HepG2 (cell line): ENCODE measurements around the gene SLC6A5. TPM values are rescaled to one million over a fixed set of nuclear protein-coding genes. Genes with fewer than 3 reads are reported as not detected.

Source experiments
- ATAC-seq: fragments of 200-7000 bp; cut with Tn5 transposase; 3 replicates; pipeline ENCODE4 v1.9.1; 2020; ENCODE audit warnings: mild to moderate bottlenecking, moderate library complexity
- BruUV-seq: library from RNA; stranded (reverse); fragments of 400-500 nt; replicated peaks from 2 replicates; lab custom pipeline; 2021; lab: Mats Ljungman, UMichigan
- CTCF ChIA-PET: fragments of 300-600 bp; formaldehyde crosslinking; extraction: SDS; loops from one replicate; lab custom pipeline; 2021; ENCODE audit warnings: low total read pairs, inconsistent platforms, low intra/inter-chr PET ratio; lab: Yijun Ruan, JAX
- POLR2A ChIA-PET: fragments of 350-600 bp; sonication (Branson Sonifier 250); formaldehyde crosslinking; loops from one replicate; lab custom pipeline; 2020; ENCODE audit warnings: antibody characterized with exemption, inconsistent platforms; lab: Yijun Ruan, JAX
- DNase-seq: peaks from one replicate; pipeline ENCODE4 v3.0.0-alpha.2; 2015; ENCODE audit warnings: low spot score
- FAIRE-seq: peaks from 3 replicates; lab custom pipeline; 2011; peaks lifted over from hg19 to GRCh38; lab: Jason Lieb, UNC
- H2AFZ ChIP-seq: one replicate; pipeline ENCODE4 v1.6.1; 2011; ENCODE audit warnings: low read length, inconsistent platforms
- H3K27ac ChIP-seq: fragments of 300-600 bp; 3 replicates; pipeline ENCODE4 v1.8.0; 2011; ENCODE audit warnings: mixed run types, mild to moderate bottlenecking, mixed read lengths, low read length, inconsistent platforms; ENCODE audit not compliant: insufficient read depth; ENCODE audit errors: extremely low read length
- H3K27me3 ChIP-seq, 2 experiments: fragments of 200-600 bp in 1 of 2; 2 replicates in 1 of 2; 3 replicates in 1 of 2; pipeline versions ENCODE4 v1.6.0 to v1.8.0; 2011; ENCODE audit warnings: low read length in 2 of 2, mild to moderate bottlenecking in 2 of 2, moderate library complexity in 2 of 2, inconsistent platforms in 1 of 2; ENCODE audit not compliant: insufficient read depth in 2 of 2, control insufficient read depth in 1 of 2
- H3K36me3 ChIP-seq, 2 experiments: fragments of 200-600 bp in 1 of 2; replicated peaks in 1 of 2; 2 replicates in 1 of 2; 3 replicates in 1 of 2; pipeline versions ENCODE4 v1.5.1 to v1.8.0; 2011; ENCODE audit warnings: low read length in 2 of 2, inconsistent platforms in 1 of 2; ENCODE audit not compliant: insufficient read depth in 2 of 2, control insufficient read depth in 1 of 2
- H3K4me1 ChIP-seq: 2 replicates; pipeline ENCODE4 v1.5.1; 2012; ENCODE audit warnings: low read length, inconsistent platforms; ENCODE audit not compliant: insufficient read depth
- H3K4me2 ChIP-seq: 2 replicates; pipeline ENCODE4 v1.6.0; 2011; ENCODE audit warnings: low read depth, low read length, inconsistent platforms
- H3K4me3 ChIP-seq, 3 experiments: fragments of 200-600 bp in 1 of 3; sonication (generic), shearing (Covaris generic) in 1 of 3; replicated peaks in 1 of 3; 2 replicates each; pipeline ENCODE4 v1.5.1; 2011 to 2016; ENCODE audit warnings: low read length in 3 of 3, inconsistent platforms in 2 of 3, low read depth in 2 of 3, mild to moderate bottlenecking in 2 of 3, control low read depth in 1 of 3, mixed read lengths in 1 of 3; ENCODE audit not compliant: insufficient read depth in 1 of 3
- H3K79me2 ChIP-seq: one replicate; pipeline ENCODE4 v1.6.1; 2011; ENCODE audit warnings: low read length, inconsistent platforms; ENCODE audit not compliant: insufficient read depth
- H3K9ac ChIP-seq: 2 replicates; pipeline ENCODE4 v1.6.0; 2011; ENCODE audit warnings: mild to moderate bottlenecking, low read depth, low read length, inconsistent platforms; ENCODE audit not compliant: insufficient read depth
- H3K9me3 ChIP-seq: 2 replicates; pipeline ENCODE4 v1.5.1; 2012; ENCODE audit warnings: mild to moderate bottlenecking, low read length
- H4K20me1 ChIP-seq: 2 replicates; pipeline ENCODE4 v1.6.0; 2011; ENCODE audit warnings: inconsistent platforms, mild to moderate bottlenecking, low read length, moderate library complexity; ENCODE audit not compliant: insufficient read depth
- DNMT3B ChIP-seq: conservative IDR thresholded peaks from 2 replicates; pipeline ENCODE4 v1.6.1; 2016; ENCODE audit warnings: missing biosample characterization, control low read depth
- GABPA ChIP-seq, 2 experiments: IDR thresholded peaks; 2 replicates each; pipeline ENCODE4 v1.6.1; 2011 to 2016; ENCODE audit warnings: low read depth in 2 of 2, low read length in 1 of 2, missing biosample characterization in 1 of 2, missing genetic modification characterization in 1 of 2
- IKZF1 ChIP-seq: fragments of 450-650 bp; IDR thresholded peaks from 2 replicates; pipeline ENCODE4 v1.7.1; 2016
- JUND ChIP-seq: sonication (generic); formaldehyde crosslinking; IDR thresholded peaks from 2 replicates; pipeline ENCODE4 v1.8.0; 2022; ENCODE audit warnings: mild to moderate bottlenecking, missing genetic modification reagents
- NONO ChIP-seq, 2 experiments: fragments of 450-650 bp in 1 of 2; sonication (generic) in 1 of 2; formaldehyde crosslinking in 1 of 2; IDR thresholded peaks in 1 of 2; conservative IDR thresholded peaks in 1 of 2; 2 replicates each; pipeline versions ENCODE4 v1.6.1 to v1.8.0; 2017 to 2022; ENCODE audit warnings: mild to moderate bottlenecking in 1 of 2, missing genetic modification reagents in 1 of 2, moderate library complexity in 1 of 2
- SMARCC2 ChIP-seq: fragments of 450-650 bp; IDR thresholded peaks from 2 replicates; pipeline ENCODE4 v1.6.1; 2017; ENCODE audit warnings: antibody characterized with exemption, mild to moderate bottlenecking
- SP1 ChIP-seq, 2 experiments: fragments of 450-650 bp in 1 of 2; sonication (generic) in 1 of 2; formaldehyde crosslinking in 1 of 2; IDR thresholded peaks; 2 replicates each; pipeline versions ENCODE4 v1.4.0 to v1.6.1; 2016 to 2020; ENCODE audit warnings: missing genetic modification reagents in 1 of 2
- TAF1 ChIP-seq: sonication (generic); formaldehyde crosslinking; IDR thresholded peaks from 2 replicates; pipeline ENCODE4 v1.4.0; 2020; ENCODE audit warnings: missing genetic modification reagents
- ZBTB38 ChIP-seq: sonication (generic); formaldehyde crosslinking; IDR thresholded peaks from 2 replicates; pipeline ENCODE4 v1.5.1; 2020; ENCODE audit warnings: mild to moderate bottlenecking, missing genetic modification reagents
- ZFAT ChIP-seq: sonication (generic); formaldehyde crosslinking; conservative IDR thresholded peaks from 2 replicates; pipeline ENCODE4 v1.8.1; 2023; ENCODE audit warnings: missing genetic modification reagents, inconsistent platforms
- ZNF543 ChIP-seq: sonication (generic); formaldehyde crosslinking; IDR thresholded peaks from 2 replicates; pipeline ENCODE4 v1.4.0; 2020; ENCODE audit warnings: mild to moderate bottlenecking, missing genetic modification reagents
- ZNF605 ChIP-seq: sonication (generic); formaldehyde crosslinking; IDR thresholded peaks from 2 replicates; pipeline ENCODE4 v1.8.0; 2022; ENCODE audit warnings: mild to moderate bottlenecking, missing genetic modification reagents
- ZNF720 ChIP-seq: sonication (generic); formaldehyde crosslinking; IDR thresholded peaks from 2 replicates; pipeline ENCODE4 v1.4.0; 2020; ENCODE audit warnings: missing genetic modification reagents
- WGBS: methylation state at CpG from one replicate; pipeline ENCODE4 v1.1.6; 2017; ENCODE audit warnings: low lambda C conversion rate; 5-methylcytosine and 5-hydroxymethylcytosine counted together
- in situ Hi-C: cut with HindIII; loops from 2 replicates; pipeline ENCODE4 v1.10.0; 2017; ENCODE audit warnings: low pct_unique_long_range_greater_than_20kb; ENCODE audit not compliant: extremely low pct_ligation_motif_present
- intact Hi-C: fragments of 100-400 bp; cut with micrococcal nuclease; formaldehyde crosslinking; loops from one replicate; pipeline ENCODE4 v1.10.0; 2022; ENCODE audit not compliant: unreplicated experiment
- polyA plus RNA-seq, 8 experiments: library from polyadenylated mRNA; depleted of rRNA in 3 of 8; stranded (reverse) in 7 of 8; unstranded in 1 of 8; fragments of >200 nt; fragmentation: Illumina TruSeq in 4 of 8; extraction: Trizol in 4 of 8; gene quantifications; 2 replicates each; pipeline versions ENCODE4 v1.2.1 to v1.2.3, GENCODE V29; 2011 to 2016; ENCODE audit warnings: low read depth in 4 of 8, missing spikeins in 1 of 8, mixed read lengths in 1 of 8; ENCODE audit not compliant: insufficient read depth in 1 of 8
- total RNA-seq, 5 experiments: library from RNA; depleted of rRNA; stranded (reverse); fragments of >200 nt; fragmentation: Illumina TruSeq; extraction: Trizol; gene quantifications; 2 replicates each; pipeline ENCODE4 v1.2.3, GENCODE V29; 2016; ENCODE audit warnings: low read depth in 1 of 5
- TF ChIP-seq, protein P1 (sequence below): sonication (generic); formaldehyde crosslinking; IDR thresholded peaks from 2 replicates; pipeline ENCODE4 v1.4.0; 2020; ENCODE audit warnings: missing genetic modification reagents, mild to moderate bottlenecking, borderline replicate concordance
- TF ChIP-seq, protein P2 (sequence below): IDR thresholded peaks from 2 replicates; pipeline ENCODE4 v1.6.1; 2016

SLC6A5 gene
- total and polyA plus RNA-seq, 2 of the 13 experiments (the other 11 are each of a cell fraction or from before 2014, with no cell fraction given): not detected

DNA sequence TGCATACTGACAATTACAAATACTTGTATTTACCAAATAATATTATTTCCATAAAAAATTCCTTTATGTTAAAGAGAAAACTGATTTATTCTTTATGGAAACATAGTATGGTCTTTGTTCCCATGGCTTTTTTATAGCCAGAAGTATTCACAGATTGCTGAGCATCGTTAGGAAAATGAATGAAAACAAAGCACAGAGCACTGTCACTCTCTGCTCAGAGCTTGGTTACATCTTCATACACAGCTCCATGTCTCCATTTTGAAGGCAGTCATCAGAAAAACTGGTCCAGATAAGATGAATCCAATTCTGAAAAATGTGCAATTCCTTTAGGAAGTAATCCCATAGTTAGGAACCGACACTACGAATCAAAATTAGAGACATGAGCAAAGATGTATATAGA lies 9.0 kb upstream of the SLC6A5 start:
- Histone ChIP-seq H3K9me3 (no peaks in the 10 kb centered on the region), H4K20me1 (no peaks in the 10 kb centered on the region), H3K36me3 (no peaks in the 10 kb centered on the region), H3K4me3 (no peak overlapping the region), H3K27me3 (peaks cover 0 to 8% of the 10 kb centered on the region in 2 experiments; a peak in 1 of 5 replicates), H3K27ac (no peak overlapping the region), H2AFZ (no peak overlapping the region), H3K79me2 (no peaks in the 10 kb centered on the region), H3K4me1 (peaks cover 9% of the 10 kb centered on the region; the same call in 1 of the 2 replicates), H3K4me2 (no peak overlapping the region), H3K9ac (no peak overlapping the region)
- no peak for FAIRE-seq
- DNase-seq: no peak
- in situ Hi-C loops: no loop called here
- POLR2A ChIA-PET: no interaction called here
- intact Hi-C loops: loop anchor here (5.0 kb wide), 1 partner anchor 193 kb away; no protein-coding TSS in a partner anchor
- no peak for ATAC-seq
- CTCF ChIA-PET: no interaction called here
- 1% methylated on average over 3 of the region's 3 CpGs for WGBS
- TF ChIP-seq ZFAT (CRISPR knock-in tag) (no peak), ZNF543 (CRISPR knock-in tag) (no peak), GABPA (IDR thresholded peaks at IDR 0.05; ENCODE audit: low read depth, low read length) (no peak), GABPA (CRISPR knock-in tag; IDR thresholded peaks at IDR 0.05; ENCODE audit: low read depth) (no peak), TAF1 (CRISPR knock-in tag) (no peak), NONO (IDR thresholded peaks at IDR 0.05) (no peak), NONO (CRISPR knock-in tag; conservative IDR thresholded peaks at IDR 0.05) (no peak), SP1 (IDR thresholded peaks at IDR 0.05) (no peak), SP1 (CRISPR knock-in tag; IDR thresholded peaks at IDR 0.05) (no peak), ZBTB38 (CRISPR knock-in tag) (no peak), IKZF1 (no peak), DNMT3B (CRISPR knock-in tag) (no peak), JUND (CRISPR knock-in tag) (no peak), ZNF720 (CRISPR knock-in tag) (no peak), SMARCC2 (no peak), ZNF605 (CRISPR knock-in tag) (no peak)
- TF ChIP-seq, protein P1, sequence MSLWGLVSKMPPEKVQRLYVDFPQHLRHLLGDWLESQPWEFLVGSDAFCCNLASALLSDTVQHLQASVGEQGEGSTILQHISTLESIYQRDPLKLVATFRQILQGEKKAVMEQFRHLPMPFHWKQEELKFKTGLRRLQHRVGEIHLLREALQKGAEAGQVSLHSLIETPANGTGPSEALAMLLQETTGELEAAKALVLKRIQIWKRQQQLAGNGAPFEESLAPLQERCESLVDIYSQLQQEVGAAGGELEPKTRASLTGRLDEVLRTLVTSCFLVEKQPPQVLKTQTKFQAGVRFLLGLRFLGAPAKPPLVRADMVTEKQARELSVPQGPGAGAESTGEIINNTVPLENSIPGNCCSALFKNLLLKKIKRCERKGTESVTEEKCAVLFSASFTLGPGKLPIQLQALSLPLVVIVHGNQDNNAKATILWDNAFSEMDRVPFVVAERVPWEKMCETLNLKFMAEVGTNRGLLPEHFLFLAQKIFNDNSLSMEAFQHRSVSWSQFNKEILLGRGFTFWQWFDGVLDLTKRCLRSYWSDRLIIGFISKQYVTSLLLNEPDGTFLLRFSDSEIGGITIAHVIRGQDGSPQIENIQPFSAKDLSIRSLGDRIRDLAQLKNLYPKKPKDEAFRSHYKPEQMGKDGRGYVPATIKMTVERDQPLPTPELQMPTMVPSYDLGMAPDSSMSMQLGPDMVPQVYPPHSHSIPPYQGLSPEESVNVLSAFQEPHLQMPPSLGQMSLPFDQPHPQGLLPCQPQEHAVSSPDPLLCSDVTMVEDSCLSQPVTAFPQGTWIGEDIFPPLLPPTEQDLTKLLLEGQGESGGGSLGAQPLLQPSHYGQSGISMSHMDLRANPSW (CRISPR knock-in tag): no peak
- TF ChIP-seq, protein P2, sequence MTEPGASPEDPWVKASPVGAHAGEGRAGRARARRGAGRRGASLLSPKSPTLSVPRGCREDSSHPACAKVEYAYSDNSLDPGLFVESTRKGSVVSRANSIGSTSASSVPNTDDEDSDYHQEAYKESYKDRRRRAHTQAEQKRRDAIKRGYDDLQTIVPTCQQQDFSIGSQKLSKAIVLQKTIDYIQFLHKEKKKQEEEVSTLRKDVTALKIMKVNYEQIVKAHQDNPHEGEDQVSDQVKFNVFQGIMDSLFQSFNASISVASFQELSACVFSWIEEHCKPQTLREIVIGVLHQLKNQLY (CRISPR knock-in tag): no peak
- BruUV-seq: no TSS peak
